Measurements from ENCODE around the gene EIF4EBP3. TPM values are rescaled to one million over a fixed set of nuclear protein-coding genes. Genes with fewer than 3 reads are reported as not detected.
A peak's percentile ranks its signal among the peaks of the same experiment; 100 is the strongest.

Gene EIF4EBP3
- total and polyA plus RNA-seq, 9 of the 15 experiments (the other 6 are each of a cell fraction or from before 2014, with no cell fraction given): 1.3 to 7.5 (median 3.8) TPM

DNA sequence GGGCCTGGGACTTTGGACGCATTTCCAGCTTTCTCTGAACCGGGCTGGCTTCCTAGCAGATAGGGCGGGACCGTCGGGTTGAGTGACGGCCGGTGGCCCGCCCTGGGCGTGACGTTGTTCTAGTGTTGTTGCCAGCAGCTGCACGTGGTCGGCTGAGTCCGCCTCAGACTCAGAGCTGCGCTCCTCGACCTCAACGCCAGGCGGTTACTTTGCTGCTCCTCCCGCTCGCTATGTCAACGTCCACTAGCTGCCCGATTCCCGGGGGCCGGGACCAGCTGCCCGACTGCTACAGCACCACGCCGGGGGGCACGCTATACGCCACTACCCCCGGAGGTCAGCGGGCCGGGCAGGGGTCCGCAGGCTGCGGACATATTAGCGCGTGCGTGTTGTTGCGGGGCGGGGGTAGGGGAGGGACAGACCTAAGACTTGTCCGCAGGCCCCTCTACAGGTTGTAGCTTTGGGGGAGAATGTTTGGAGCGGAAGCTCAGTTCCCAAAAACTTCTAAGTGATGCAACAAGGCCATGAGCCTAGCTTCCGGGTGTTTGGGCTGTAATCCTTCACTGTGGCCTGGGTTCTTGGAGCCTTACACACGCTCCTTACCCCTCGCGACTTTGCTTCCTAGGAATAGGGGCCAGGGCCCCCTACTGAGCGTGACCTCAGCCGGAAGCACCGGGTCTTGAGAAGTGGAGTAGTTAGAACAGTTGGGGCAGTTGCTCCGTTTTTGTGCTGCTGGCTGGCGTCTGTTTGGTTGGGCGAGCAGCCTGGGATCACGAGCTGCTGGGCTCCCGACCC lies at the start of gene EIF4EBP3 (continued):
- TF ChIP-seq, protein P1, sequence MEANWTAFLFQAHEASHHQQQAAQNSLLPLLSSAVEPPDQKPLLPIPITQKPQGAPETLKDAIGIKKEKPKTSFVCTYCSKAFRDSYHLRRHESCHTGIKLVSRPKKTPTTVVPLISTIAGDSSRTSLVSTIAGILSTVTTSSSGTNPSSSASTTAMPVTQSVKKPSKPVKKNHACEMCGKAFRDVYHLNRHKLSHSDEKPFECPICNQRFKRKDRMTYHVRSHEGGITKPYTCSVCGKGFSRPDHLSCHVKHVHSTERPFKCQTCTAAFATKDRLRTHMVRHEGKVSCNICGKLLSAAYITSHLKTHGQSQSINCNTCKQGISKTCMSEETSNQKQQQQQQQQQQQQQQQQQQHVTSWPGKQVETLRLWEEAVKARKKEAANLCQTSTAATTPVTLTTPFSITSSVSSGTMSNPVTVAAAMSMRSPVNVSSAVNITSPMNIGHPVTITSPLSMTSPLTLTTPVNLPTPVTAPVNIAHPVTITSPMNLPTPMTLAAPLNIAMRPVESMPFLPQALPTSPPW (CRISPR knock-in tag; IDR thresholded peaks at IDR 0.05): peak; percentile 50
- TF ChIP-seq HDAC2 (IDR thresholded peaks at IDR 0.05) (0 out of 2 replicates have a peak, but pooled peaks have one; percentile 18), TSHZ1 (CRISPR knock-in tag; IDR thresholded peaks at IDR 0.05) (no peak), NFIC (IDR thresholded peaks at IDR 0.05) (peak; percentile 80), E2F4 (CRISPR knock-in tag; IDR thresholded peaks at IDR 0.05; ENCODE audit: low read depth) (no peak), CHD1 (IDR thresholded peaks at IDR 0.05; ENCODE audit: low read length) (no peak), ILK (tag; IDR thresholded peaks at IDR 0.05; ENCODE audit: borderline replicate concordance, low read depth) (no peak), ZNF764 (CRISPR knock-in tag; IDR thresholded peaks at IDR 0.05; ENCODE audit: low read depth) (no peak), FOXA3 (CRISPR knock-in tag; conservative IDR thresholded peaks at IDR 0.05 in 1 of 2, IDR thresholded peaks at IDR 0.05 in 1 of 2) (0 out of 4 replicates have a peak, but pooled peaks of 1 of the 2 experiments have one; percentile 76), ZFP30 (CRISPR knock-in tag; IDR thresholded peaks at IDR 0.05; ENCODE audit: borderline replicate concordance) (no peak), MAZ (CRISPR knock-in tag; conservative IDR thresholded peaks at IDR 0.05 in 1 of 2, IDR thresholded peaks at IDR 0.05 in 1 of 2) (peak; percentile 66 to 84), CEBPG (CRISPR knock-in tag; IDR thresholded peaks at IDR 0.05) (peak; percentile 70; the same call in 1 of the 2 replicates), CEBPG (tag; conservative IDR thresholded peaks at IDR 0.05 in 1 of 2, IDR thresholded peaks at IDR 0.05 in 1 of 2) (peak; percentile 13 to 59; a peak in 2 of 4 replicates), KAT2B (IDR thresholded peaks at IDR 0.05; ENCODE audit: low read depth, low read length) (no peak), CREB3L1 (IDR thresholded peaks at IDR 0.05; ENCODE audit: borderline replicate concordance, low read depth) (no peak), MEF2D (tag; conservative IDR thresholded peaks at IDR 0.05; ENCODE audit: low read depth) (no peak), ZSCAN29 (IDR thresholded peaks at IDR 0.05) (no peak), MCM5 (IDR thresholded peaks at IDR 0.05; ENCODE audit: low read depth) (no peak), NFXL1 (CRISPR knock-in tag; IDR thresholded peaks at IDR 0.05) (0 out of 2 replicates have a peak, but pooled peaks have one; percentile 31), PTRF (tag; IDR thresholded peaks at IDR 0.05) (no peak)
